ENCODE data around the gene HSBP1L1.

GRCh38 chr18:79916546-79917168 lies 47.8 kb upstream of the HSBP1L1 start:
- no peak for TF ChIP-seq CTCF (IDR thresholded peaks at IDR 0.05)
- no peak for TF ChIP-seq POLR2A (IDR thresholded peaks at IDR 0.05)
